ENCODE results near the gene PAQR9.

Gene PAQR9

DNA sequence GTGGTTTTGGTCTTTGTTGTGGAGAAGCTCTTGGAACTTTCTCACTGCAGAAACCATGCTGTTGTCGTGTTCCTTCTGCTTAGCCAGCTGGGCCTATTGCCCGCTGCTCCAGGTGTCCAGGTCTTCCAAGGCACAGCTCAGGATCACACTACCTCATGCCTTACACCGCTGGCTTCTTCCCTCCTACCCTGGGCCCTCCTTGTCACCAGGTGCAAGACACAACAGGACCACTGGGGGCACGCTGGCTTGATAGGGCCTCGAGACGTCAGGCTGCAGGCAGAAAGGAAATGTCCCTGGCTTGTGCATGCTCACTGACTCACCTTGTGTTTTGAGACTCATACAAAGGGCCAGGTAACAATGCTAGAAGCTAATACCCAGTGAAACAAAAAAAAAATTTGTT, 32.3 kb downstream of the PAQR9 start:
- TF ChIP-seq CTCF (conservative IDR thresholded peaks at IDR 0.05), result no peak
- no peak overlapping the region for H3K27ac ChIP-seq

DNA sequence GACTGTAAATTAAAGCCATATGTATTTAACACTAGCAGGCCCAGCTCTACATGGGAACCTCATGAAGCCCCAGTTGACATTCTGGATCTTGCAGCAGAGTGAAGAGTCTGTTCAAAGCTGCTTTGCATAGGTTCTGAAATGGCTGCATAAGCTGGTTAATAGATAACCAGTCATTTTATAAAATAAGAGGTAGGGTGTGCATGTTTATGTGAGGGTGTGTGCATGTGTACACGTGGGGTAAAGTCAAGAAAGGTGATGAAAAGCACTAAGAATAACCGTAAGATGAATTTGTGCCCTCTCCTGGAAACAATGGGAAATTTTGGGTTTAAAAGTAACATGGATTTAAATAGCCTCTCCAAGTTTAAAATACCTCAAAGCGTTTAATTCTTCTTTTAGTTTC, 33.0 kb downstream of the PAQR9 start:
- H3K27ac ChIP-seq, result no peak overlapping the region
- TF ChIP-seq CTCF (conservative IDR thresholded peaks at IDR 0.05), result no peak

DNA sequence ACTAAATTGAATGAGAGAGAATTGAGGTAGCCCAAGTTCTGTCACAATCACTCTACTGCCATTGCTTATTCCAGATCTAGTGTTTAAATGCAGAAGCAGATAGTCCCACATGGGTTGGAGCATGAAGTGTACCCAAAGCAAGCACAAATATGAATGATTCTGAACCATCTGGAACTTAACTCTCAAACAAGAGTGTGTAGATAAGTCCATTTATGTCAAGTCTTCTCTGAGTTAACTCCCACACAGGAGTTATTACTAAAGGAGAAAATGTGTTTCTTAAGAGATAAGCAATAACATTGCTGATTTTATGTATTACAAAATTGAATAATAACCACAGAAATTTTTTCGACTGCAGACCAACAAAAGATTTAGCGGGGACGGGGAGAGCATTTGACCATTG, 33.6 kb downstream of the PAQR9 start:
- TF ChIP-seq CTCF (conservative IDR thresholded peaks at IDR 0.05), result no peak

DNA sequence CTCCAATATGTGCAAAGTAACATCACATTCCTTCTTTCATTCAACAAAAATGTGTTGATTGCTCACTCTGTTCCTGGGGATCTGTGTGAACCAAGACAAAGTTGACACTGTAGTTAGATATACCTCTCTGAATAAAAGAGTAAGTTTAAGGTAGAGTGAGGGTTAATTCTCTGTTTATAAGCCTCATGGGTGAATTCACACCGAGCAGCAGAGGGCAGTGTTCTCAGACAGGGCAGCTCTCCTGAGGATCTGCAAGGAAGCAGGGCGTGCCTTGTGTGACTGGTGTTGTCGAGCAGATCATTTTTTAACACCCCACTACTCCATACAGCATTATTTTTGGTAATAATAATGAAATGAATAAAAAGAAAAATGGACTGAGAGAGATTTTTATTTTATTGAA, 34.4 kb downstream of the PAQR9 start:
- TF ChIP-seq CTCF (conservative IDR thresholded peaks at IDR 0.05), result peak; percentile 81
- no peak overlapping the region for H3K27ac ChIP-seq

More for the DNA sequence above, 33.6 kb downstream of the PAQR9 start:
- H3K27ac ChIP-seq, result no peak overlapping the region

DNA sequence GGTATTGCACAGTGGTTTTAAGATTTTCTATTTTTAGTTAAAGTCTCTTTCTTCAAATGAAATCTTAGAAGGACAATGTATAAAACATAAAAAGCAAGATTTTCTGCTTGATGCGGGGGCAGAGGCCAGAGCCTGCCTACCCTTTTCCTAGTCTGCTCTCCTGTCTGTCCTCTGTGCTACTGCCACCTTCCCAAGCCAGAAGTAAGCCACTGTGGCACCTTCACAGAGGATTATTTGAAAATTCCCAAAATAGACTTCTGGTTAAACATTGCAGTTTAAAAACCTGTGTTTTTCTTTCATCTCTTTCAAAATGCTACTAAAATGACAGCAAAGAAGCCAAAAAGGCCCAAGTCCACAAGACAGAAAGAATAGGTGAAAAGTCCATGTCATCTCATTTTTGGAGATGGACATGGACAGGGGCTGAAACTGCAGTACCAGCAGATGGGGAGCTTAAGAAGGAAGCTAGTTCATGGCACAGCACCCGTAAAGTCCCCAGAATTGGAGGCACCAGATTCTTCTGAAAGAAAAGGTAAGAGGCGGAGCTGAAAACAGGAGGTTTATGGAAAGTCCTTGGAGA, 37.0 kb downstream of the PAQR9 start:
- H3K27ac ChIP-seq, result no peak overlapping the region
- TF ChIP-seq CTCF (conservative IDR thresholded peaks at IDR 0.05), result no peak

GRCh38 chr3:142925140-142925539, 38.3 kb downstream of the PAQR9 start:
- no peak for TF ChIP-seq CTCF (conservative IDR thresholded peaks at IDR 0.05)
- no peak overlapping the region for H3K27ac ChIP-seq

DNA sequence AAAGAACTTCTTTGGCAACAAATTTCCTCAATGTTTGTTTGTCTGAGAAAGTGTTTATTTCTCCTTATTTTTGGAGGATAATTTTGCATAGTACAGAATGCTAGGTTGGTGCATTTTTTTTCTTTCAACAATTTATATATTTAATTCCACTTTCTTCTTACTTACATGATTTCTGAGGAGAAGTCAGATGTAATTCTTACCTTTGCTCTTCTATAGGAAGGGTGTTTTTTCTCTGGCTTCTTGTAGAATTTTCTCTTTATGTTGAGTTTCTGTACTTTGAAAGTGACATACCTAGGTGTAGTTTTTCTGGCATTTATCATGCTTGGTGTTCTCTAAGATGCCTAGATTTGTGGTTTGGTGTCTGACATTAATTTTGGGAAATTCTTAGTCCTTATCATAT, 39.8 kb downstream of the PAQR9 start:
- TF ChIP-seq CTCF (conservative IDR thresholded peaks at IDR 0.05), result no peak
- no peak overlapping the region for H3K27ac ChIP-seq
